GM10248 (cell line): ENCODE data around the gene UBE4B.

Experiments used
- CTCF ChIA-PET: fragments of 300-600 bp; sonication (Branson Sonifier 250); formaldehyde crosslinking; extraction: SDS; loops from one replicate; lab custom pipeline; 2021; ENCODE audit warnings: antibody characterized with exemption; lab: Yijun Ruan, JAX
- POLR2A ChIA-PET: fragments of 350-650 bp; sonication (Branson Sonifier 250); formaldehyde crosslinking; extraction: SDS; loops from one replicate; lab custom pipeline; 2020; ENCODE audit warnings: antibody characterized with exemption; lab: Yijun Ruan, JAX
- DNase-seq: peaks from one replicate; pipeline ENCODE4 v3.0.0; 2012; ENCODE audit errors: extremely low spot score
- CTCF ChIP-seq: IDR thresholded peaks from 2 replicates; pipeline ENCODE4 v1.5.1; 2012; ENCODE audit warnings: mild to moderate bottlenecking, low read depth; ENCODE audit errors: extremely low read depth, missing control alignments, control extremely low read depth

Gene UBE4B

GRCh38 chr1:10189659-10190058 is 156.9 kb downstream of the UBE4B start:
- no peak for DNase-seq
- ChIA-PET CTCF (interaction anchor here (0.7 to 6.0 kb wide), 2 partner anchors 20 to 405 kb away, joined by 3 to 38 read pairs; partner anchors contain the start of gene KIF1B), POLR2A (no interaction called here)
- TF ChIP-seq CTCF = no peak

DNA sequence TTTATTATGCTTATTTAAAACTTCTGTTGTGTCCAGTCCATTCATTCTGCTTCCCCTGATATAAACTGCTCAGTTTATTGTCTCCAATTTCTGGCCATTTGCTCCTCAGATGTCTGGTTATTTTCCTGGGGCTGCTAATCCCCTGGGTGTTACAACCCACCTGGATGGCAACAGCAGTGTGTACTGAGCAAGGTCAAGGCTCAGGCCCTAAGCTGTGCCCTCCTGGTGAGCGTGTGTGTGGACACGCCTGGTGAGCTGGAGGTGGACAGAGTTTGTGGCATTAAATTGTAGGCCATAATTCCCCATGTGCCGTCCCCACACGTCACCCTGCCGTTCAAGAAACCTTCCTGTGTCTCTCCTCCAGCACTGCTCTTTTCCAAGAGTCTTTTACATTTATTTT is 159.5 kb downstream of the UBE4B start:
- ChIA-PET POLR2A (no interaction called here), CTCF (interaction anchor here (6.0 kb wide), 1 partner anchor 18 kb away, joined by 38 read pairs; the partner anchor contains the start of gene KIF1B)
- no peak for DNase-seq
- no peak for TF ChIP-seq CTCF

GRCh38 chr1:10193288-10193687 is 160.5 kb downstream of the UBE4B start:
- DNase-seq = no peak
- POLR2A ChIA-PET = no interaction called here
- CTCF ChIA-PET = interaction anchor here (1.5 to 6.0 kb wide), 2 partner anchors 17 to 185 kb away, joined by 3 to 38 read pairs; partner anchors contain the start of gene KIF1B
- no peak for TF ChIP-seq CTCF

- TF ChIP-seq CTCF = no peak
- CTCF ChIA-PET = interaction anchor here (1.4 kb wide), 1 partner anchor 17 kb away, joined by 5 read pairs; no protein-coding TSS in a partner anchor
- DNase-seq = no peak
- POLR2A ChIA-PET = no interaction called here
Observed at GRCh38 chr1:10195570-10195969, 162.8 kb downstream of the UBE4B start.

- POLR2A ChIA-PET = no interaction called here
Observed at GRCh38 chr1:10196976-10197375, 164.2 kb downstream of the UBE4B start.

DNA sequence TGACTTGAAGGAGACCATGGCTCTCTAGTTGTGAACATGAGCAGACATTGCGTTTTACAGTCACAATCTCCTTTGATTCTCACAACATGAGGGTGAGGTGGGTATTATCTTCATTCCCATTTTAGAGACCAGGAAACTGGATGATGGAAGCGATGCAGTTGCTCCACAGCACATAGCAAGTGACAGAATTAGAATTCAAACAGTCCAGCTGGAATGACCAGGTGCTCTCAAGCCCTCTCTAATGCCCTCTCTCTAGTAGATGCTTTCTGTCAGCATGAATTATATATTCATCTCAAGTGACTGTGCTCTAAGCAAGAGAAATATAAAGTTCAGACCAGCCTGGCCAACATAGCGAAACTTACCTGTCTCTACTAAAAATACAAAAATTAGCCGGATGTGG is 167.9 kb downstream of the UBE4B start:
- ChIA-PET CTCF (interaction anchor here (0.9 to 2.5 kb wide), 2 partner anchors 9 to 40 kb away, joined by 3 to 23 read pairs; partner anchors contain the start of gene KIF1B), POLR2A (interaction anchor here (0.6 kb wide), 1 partner anchor 478 kb away, joined by 8 read pairs; no protein-coding TSS in a partner anchor)
- no peak for TF ChIP-seq CTCF
- DNase-seq = no peak

More at GRCh38 chr1:10196976-10197375, 164.2 kb downstream of the UBE4B start:
- no peak for TF ChIP-seq CTCF
- DNase-seq = no peak
- CTCF ChIA-PET = no interaction called here
